ENCODE data around the gene SPTBN5.

The SPTBN5 gene

DNA sequence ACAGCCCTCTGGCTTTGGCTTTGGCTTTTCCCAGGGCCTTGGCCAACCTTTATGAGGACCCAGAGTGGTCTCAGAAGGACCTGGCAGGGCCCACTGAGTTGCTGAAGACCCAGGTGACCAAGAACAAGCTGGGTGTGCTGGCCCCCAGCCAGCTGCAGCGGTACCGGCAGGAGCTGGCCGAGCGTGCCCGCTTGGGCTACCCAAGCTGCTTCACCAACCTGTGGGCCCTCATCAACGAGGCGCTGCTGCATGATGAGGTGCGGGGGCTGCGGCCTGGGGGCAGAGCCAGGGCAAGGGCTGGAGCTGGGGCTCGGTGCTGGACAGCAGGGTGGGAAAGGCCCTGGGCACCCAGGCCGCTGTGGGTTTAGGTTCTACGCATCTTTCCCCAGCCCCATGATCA lies 49.0 kb downstream of the SPTBN5 start:
- no peak overlapping the region for H3K9ac ChIP-seq
- no peak overlapping the region for H3K4me2 ChIP-seq
- TF ChIP-seq Cebpa-rat (IDR thresholded peaks at IDR 0.05), result no peak
- no peaks in the 10 kb centered on the region for H3K9me3 ChIP-seq
- peaks cover 6% of the 10 kb centered on the region; the same call in 1 of the 2 replicates for H4K20me1 ChIP-seq
- peaks cover 37% of the 10 kb centered on the region for H3K4me1 ChIP-seq
- H3K4me3 ChIP-seq, result no peak overlapping the region
- no peak overlapping the region for H3K27ac ChIP-seq
- peaks cover 70% of the 10 kb centered on the region for H3K36me3 ChIP-seq
- no peaks in the 10 kb centered on the region for H3K27me3 ChIP-seq

- H3K4me1 ChIP-seq, result peaks cover 45% of the 10 kb centered on the region
- H3K27me3 ChIP-seq, result no peaks in the 10 kb centered on the region
- peaks cover 9% of the 10 kb centered on the region; the same call in 1 of the 2 replicates for H4K20me1 ChIP-seq
- H3K9ac ChIP-seq, result no peak overlapping the region
- H3K9me3 ChIP-seq, result no peaks in the 10 kb centered on the region
- peaks cover 62% of the 10 kb centered on the region for H3K36me3 ChIP-seq
- peak overlapping the region; percentile 44 for H3K4me2 ChIP-seq
- H3K27ac ChIP-seq, result peak overlapping the region; percentile 22; the same call in 1 of the 2 replicates
- TF ChIP-seq Cebpa-rat (IDR thresholded peaks at IDR 0.05), result no peak
- no peak overlapping the region for H3K4me3 ChIP-seq
Observed at GRCh38 chr15:41843571-41843970, 50.3 kb downstream of the SPTBN5 start.

- H3K4me3 ChIP-seq, result no peak overlapping the region
- H3K9me3 ChIP-seq, result no peaks in the 10 kb centered on the region
- peak overlapping the region; percentile 73 for H3K4me2 ChIP-seq
- peaks cover 58% of the 10 kb centered on the region for H3K4me1 ChIP-seq
- no peak overlapping the region for H3K9ac ChIP-seq
- no peaks in the 10 kb centered on the region for H3K27me3 ChIP-seq
- H3K27ac ChIP-seq, result peak overlapping the region; percentile 53; the same call in 1 of the 2 replicates
- no peak for TF ChIP-seq Cebpa-rat (IDR thresholded peaks at IDR 0.05)
- peaks cover 60% of the 10 kb centered on the region for H3K36me3 ChIP-seq
- H4K20me1 ChIP-seq, result peaks cover 9% of the 10 kb centered on the region; the same call in 1 of the 2 replicates
Observed at GRCh38 chr15:41842229-41842628, 51.6 kb downstream of the SPTBN5 start.

DNA sequence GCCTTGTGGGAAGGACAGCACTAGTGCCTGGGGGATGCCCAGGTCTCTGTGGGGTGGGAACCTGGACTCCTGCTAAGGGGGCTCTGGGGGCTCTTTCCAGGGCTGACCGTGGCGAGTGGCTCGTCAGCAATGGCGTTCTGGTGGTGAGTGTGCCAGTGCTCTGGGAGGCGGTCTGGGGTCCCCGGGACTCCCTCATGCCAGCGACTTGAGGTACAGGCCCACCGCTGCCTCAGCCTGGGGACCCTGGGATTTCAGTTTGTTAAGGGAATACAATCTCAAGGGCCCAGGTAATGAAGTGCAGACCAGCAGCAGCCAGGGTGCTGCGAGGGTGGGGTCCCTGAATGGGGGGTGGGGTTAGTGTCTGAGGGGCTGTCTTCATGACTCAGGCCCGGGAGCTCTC lies 52.7 kb downstream of the SPTBN5 start:
- Histone ChIP-seq H3K27ac (peak overlapping the region; percentile 53; the same call in 1 of the 2 replicates), H4K20me1 (peaks cover 19% of the 10 kb centered on the region; the same call in 1 of the 2 replicates), H3K9me3 (no peaks in the 10 kb centered on the region), H3K9ac (peak overlapping the region; percentile 23; the same call in 1 of the 2 replicates), H3K4me3 (no peak overlapping the region), H3K4me2 (peak overlapping the region; percentile 73), H3K27me3 (no peaks in the 10 kb centered on the region), H3K36me3 (peaks cover 53% of the 10 kb centered on the region), H3K4me1 (peaks cover 69% of the 10 kb centered on the region)
- TF ChIP-seq Cebpa-rat (IDR thresholded peaks at IDR 0.05), result no peak

GRCh38 chr15:41840673-41841072 lies 53.2 kb downstream of the SPTBN5 start:
- Histone ChIP-seq H3K9ac (peak overlapping the region; percentile 23; the same call in 1 of the 2 replicates), H3K27me3 (no peaks in the 10 kb centered on the region), H3K36me3 (peaks cover 48% of the 10 kb centered on the region), H3K27ac (0 out of 2 replicates have a peak overlapping the region, but pooled peaks have one; percentile 53), H4K20me1 (peaks cover 23% of the 10 kb centered on the region; the same call in 1 of the 2 replicates), H3K9me3 (no peaks in the 10 kb centered on the region), H3K4me3 (no peak overlapping the region), H3K4me2 (peak overlapping the region; percentile 73), H3K4me1 (peaks cover 74% of the 10 kb centered on the region)
- no peak for TF ChIP-seq Cebpa-rat (IDR thresholded peaks at IDR 0.05)

GRCh38 chr15:41839781-41840491 lies 53.9 kb downstream of the SPTBN5 start:
- Histone ChIP-seq H3K4me2 (peak overlapping the region; percentile 73), H3K4me3 (no peak overlapping the region), H3K4me1 (peaks cover 81% of the 10 kb centered on the region), H3K27me3 (no peaks in the 10 kb centered on the region), H3K9ac (no peak overlapping the region), H3K36me3 (peaks cover 45% of the 10 kb centered on the region), H3K27ac (0 out of 2 replicates have a peak overlapping the region, but pooled peaks have one; percentile 30), H3K9me3 (no peaks in the 10 kb centered on the region), H4K20me1 (peaks cover 31% of the 10 kb centered on the region; the same call in 1 of the 2 replicates)
- TF ChIP-seq Cebpa-rat (IDR thresholded peaks at IDR 0.05), result no peak

DNA sequence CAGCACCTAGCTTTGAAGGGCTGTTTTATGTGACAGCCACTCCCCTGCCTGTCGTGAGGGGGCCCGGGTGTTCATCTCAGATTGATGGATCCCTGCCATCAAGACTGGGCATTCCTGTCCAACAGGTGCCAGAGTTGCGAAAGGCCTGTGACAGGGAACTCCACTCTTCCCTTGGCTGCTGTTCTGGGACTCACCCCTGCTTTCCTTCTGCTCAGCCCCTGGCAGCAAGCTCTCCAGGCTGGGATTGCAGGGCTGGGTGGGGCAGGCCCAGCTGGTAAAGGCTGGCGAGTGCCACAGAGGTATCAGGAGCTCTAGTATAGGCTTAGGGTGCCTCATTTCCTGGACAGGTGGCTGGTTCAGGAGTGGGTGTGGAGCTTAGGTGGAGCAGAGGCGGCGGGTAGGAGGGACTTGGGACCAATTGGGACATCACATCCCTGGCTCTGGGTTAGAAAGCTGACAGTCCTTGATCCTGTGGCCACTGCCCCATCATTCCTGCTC lies 55.4 kb downstream of the SPTBN5 start, which contains the start of gene PLA2G4B:
Gene PLA2G4B, plus strand, starts transcription at position 448 of the 498 bp plus-strand sequence. CDS start 67 bp downstream, outside the sequence.
- H3K9me3 ChIP-seq, result no peaks in the 10 kb centered on the region
- H3K9ac ChIP-seq, result no peak within 1 kb of the TSS
- peaks cover 92% of the 10 kb centered on the region for H3K4me1 ChIP-seq
- H3K27ac ChIP-seq, result 0 out of 2 replicates have a peak within 1 kb of the TSS, but pooled peaks have one; percentile 18
- H3K27me3 ChIP-seq, result no peaks in the 10 kb centered on the region
- H3K36me3 ChIP-seq, result peaks cover 31% of the 10 kb centered on the region
- no peak for TF ChIP-seq Cebpa-rat (IDR thresholded peaks at IDR 0.05)
- no peak within 1 kb of the TSS for H3K4me3 ChIP-seq
- peaks cover 42% of the 10 kb centered on the region; the same call in 1 of the 2 replicates for H4K20me1 ChIP-seq
- H3K4me2 ChIP-seq, result peak within 1 kb of the TSS; percentile 73

DNA sequence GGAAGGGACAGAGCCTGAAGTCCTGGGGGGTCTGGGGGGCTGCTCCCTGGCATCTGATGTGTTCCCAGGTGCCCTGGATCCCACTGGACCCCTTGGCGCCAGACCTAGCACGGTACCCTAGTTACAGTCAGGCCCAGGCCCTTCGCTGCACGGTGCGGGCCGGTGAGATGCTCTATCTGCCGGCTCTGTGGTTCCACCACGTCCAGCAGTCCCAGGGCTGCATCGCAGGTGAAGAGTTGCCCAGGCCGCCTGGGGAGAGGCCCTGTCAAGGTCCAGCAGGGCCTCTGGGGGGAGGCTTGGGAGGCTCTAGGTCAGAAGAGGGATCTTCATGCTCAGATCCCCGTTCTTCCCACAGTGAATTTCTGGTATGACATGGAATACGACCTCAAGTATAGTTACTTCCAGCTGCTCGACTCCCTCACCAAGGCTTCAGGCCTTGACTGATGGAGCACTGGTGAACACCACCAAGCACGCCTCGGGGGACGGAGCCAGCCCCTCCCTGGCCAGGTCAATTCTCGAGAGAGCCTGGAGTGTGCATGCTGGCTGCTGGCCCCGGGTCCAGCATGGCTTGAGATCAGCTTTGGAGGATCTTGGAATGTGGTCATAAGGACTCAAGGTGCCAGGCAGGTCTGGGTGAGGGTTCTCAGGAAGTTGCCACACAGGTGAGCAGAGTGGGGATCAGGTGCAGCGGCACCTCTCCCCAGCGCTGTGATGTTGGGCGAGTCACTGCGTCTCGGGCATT lies 57.0 kb downstream of the SPTBN5 start:
- H3K4me1 ChIP-seq, result peaks cover 95% of the 10 kb centered on the region
- no peak for TF ChIP-seq Cebpa-rat (IDR thresholded peaks at IDR 0.05)
- peak overlapping the region; percentile 48 for H3K9ac ChIP-seq
- no peaks in the 10 kb centered on the region for H3K9me3 ChIP-seq
- H3K4me2 ChIP-seq, result peak overlapping the region; percentile 100
- no peaks in the 10 kb centered on the region for H3K27me3 ChIP-seq
- peak overlapping the region; percentile 54 for H3K27ac ChIP-seq
- no peak overlapping the region for H3K4me3 ChIP-seq
- peaks cover 48% of the 10 kb centered on the region for H4K20me1 ChIP-seq
- H3K36me3 ChIP-seq, result peaks cover 28% of the 10 kb centered on the region

- Histone ChIP-seq H3K9me3 (no peaks in the 10 kb centered on the region), H3K4me2 (peak overlapping the region; percentile 100), H3K4me1 (peaks cover 95% of the 10 kb centered on the region), H3K36me3 (peaks cover 28% of the 10 kb centered on the region), H3K27me3 (no peaks in the 10 kb centered on the region), H3K4me3 (no peak overlapping the region), H3K27ac (peak overlapping the region; percentile 54), H3K9ac (peak overlapping the region; percentile 48), H4K20me1 (peaks cover 53% of the 10 kb centered on the region)
- no peak for TF ChIP-seq Cebpa-rat (IDR thresholded peaks at IDR 0.05)
Observed at GRCh38 chr15:41836073-41836472, 57.8 kb downstream of the SPTBN5 start.
